Measurements from ENCODE around the gene TTI1. TPM values are rescaled to one million over a fixed set of nuclear protein-coding genes. Genes with fewer than 3 reads are reported as not detected.

The TTI1 gene
- total RNA-seq, 2 donors from 2014 or later, result 14.8 to 26.2 TPM

GRCh38 chr20:38024496-38024895, 8.8 kb downstream of the TTI1 start:
- 79% methylated on average over 5 of the region's 5 CpGs for WGBS
- Histone ChIP-seq H3K9me3 (no peaks in the 10 kb centered on the region), H3K4me3 (no peak overlapping the region), H3K27me3 (replicated peaks; ENCODE audit: insufficient read depth) (no peaks in the 10 kb centered on the region), H3K4me1 (replicated peaks) (no peaks in the 10 kb centered on the region), H3K36me3 (no peaks in the 10 kb centered on the region), H3K27ac (no peak overlapping the region)
- TF ChIP-seq POLR2AphosphoS5 (IDR thresholded peaks at IDR 0.05) (no peak), CTCF (IDR thresholded peaks at IDR 0.05) (no peak), POLR2A (IDR thresholded peaks at IDR 0.05) (no peak)
- intact Hi-C loops (cut with DNase I), result no loop called here
- DNase-seq (ENCODE audit: low spot score), result no peak

- Histone ChIP-seq H3K36me3 (no peaks in the 10 kb centered on the region), H3K9me3 (no peaks in the 10 kb centered on the region), H3K4me1 (replicated peaks) (no peaks in the 10 kb centered on the region), H3K27me3 (replicated peaks; ENCODE audit: insufficient read depth) (no peaks in the 10 kb centered on the region), H3K27ac (no peak overlapping the region), H3K4me3 (no peak overlapping the region)
- no peak for DNase-seq (ENCODE audit: low spot score)
- WGBS, result 64% methylated on average over 5 of the region's 5 CpGs
- intact Hi-C loops (cut with DNase I), result no loop called here
- TF ChIP-seq POLR2AphosphoS5 (IDR thresholded peaks at IDR 0.05), result no peak
Observed at GRCh38 chr20:38023181-38024001, 9.9 kb downstream of the TTI1 start.

GRCh38 chr20:38021087-38021772, 12.0 kb downstream of the TTI1 start:
- Histone ChIP-seq H3K9me3 (no peaks in the 10 kb centered on the region), H3K36me3 (no peaks in the 10 kb centered on the region), H3K4me1 (replicated peaks) (no peaks in the 10 kb centered on the region), H3K4me3 (no peak overlapping the region), H3K27me3 (replicated peaks; ENCODE audit: insufficient read depth) (no peaks in the 10 kb centered on the region), H3K27ac (no peak overlapping the region)
- 50% methylated on average over 2 of the region's 2 CpGs for whole genome bisulfite sequencing
- TF ChIP-seq POLR2AphosphoS5 (IDR thresholded peaks at IDR 0.05) (no peak), CTCF (IDR thresholded peaks at IDR 0.05) (no peak), POLR2A (IDR thresholded peaks at IDR 0.05) (no peak)
- intact Hi-C loops (cut with DNase I), result no loop called here
- DNase-seq (ENCODE audit: low spot score), result no peak

GRCh38 chr20:38018385-38018784, 14.9 kb downstream of the TTI1 start:
- DNase-seq (ENCODE audit: low spot score), result no peak
- H3K27me3 ChIP-seq (replicated peaks; ENCODE audit: insufficient read depth), result no peaks in the 10 kb centered on the region
- no peak overlapping the region for H3K4me3 ChIP-seq
- H3K4me1 ChIP-seq (replicated peaks), result no peaks in the 10 kb centered on the region
- no peak for TF ChIP-seq CTCF (IDR thresholded peaks at IDR 0.05)
- TF ChIP-seq POLR2AphosphoS5 (IDR thresholded peaks at IDR 0.05), result no peak
- TF ChIP-seq POLR2A (IDR thresholded peaks at IDR 0.05), result no peak
- H3K36me3 ChIP-seq, result no peaks in the 10 kb centered on the region
- no peak overlapping the region for H3K27ac ChIP-seq
- WGBS, result 98% methylated on average over 2 of the region's 2 CpGs
- intact Hi-C loops (cut with DNase I), result no loop called here
- no peaks in the 10 kb centered on the region for H3K9me3 ChIP-seq

- DNase-seq (ENCODE audit: low spot score), result no peak
- Histone ChIP-seq H3K27me3 (replicated peaks; ENCODE audit: insufficient read depth) (no peaks in the 10 kb centered on the region), H3K4me1 (replicated peaks) (no peaks in the 10 kb centered on the region), H3K4me3 (no peak overlapping the region), H3K36me3 (no peaks in the 10 kb centered on the region), H3K27ac (no peak overlapping the region), H3K9me3 (no peaks in the 10 kb centered on the region)
- intact Hi-C loops (cut with DNase I), result no loop called here
- TF ChIP-seq POLR2A (IDR thresholded peaks at IDR 0.05) (no peak), CTCF (IDR thresholded peaks at IDR 0.05) (no peak), POLR2AphosphoS5 (IDR thresholded peaks at IDR 0.05) (no peak)
- WGBS, result 100% methylated on average over 1 of the region's 1 CpG
Observed at GRCh38 chr20:38017959-38018358, 15.3 kb downstream of the TTI1 start.

Data from prostate gland (tissue), 2 donors.